HepG2 (cell line): ENCODE measurements around the gene MTFR1L.

Experiments used
- CREB1 ChIP-seq, 2 experiments: fragments of 450-650 bp in 1 of 2; IDR thresholded peaks; 2 replicates each; pipeline ENCODE4 v1.6.1; 2016 to 2017; ENCODE audit warnings: control low read depth in 1 of 2, mild to moderate bottlenecking in 1 of 2, missing compliant biosample characterization in 1 of 2, missing genetic modification characterization in 1 of 2
- ESRRA ChIP-seq: sonication (generic); formaldehyde crosslinking; IDR thresholded peaks from 2 replicates; pipeline ENCODE4 v1.5.1; 2020; ENCODE audit warnings: mild to moderate bottlenecking, low read depth, missing genetic modification reagents
- FOXA1 ChIP-seq, 2 experiments: fragments of 450-650 bp in 1 of 2; sonication (generic) in 1 of 2; formaldehyde crosslinking in 1 of 2; IDR thresholded peaks; 2 replicates each; pipeline versions ENCODE4 v1.4.0 to v1.6.1; 2016 to 2020; ENCODE audit warnings: missing genetic modification reagents in 1 of 2
- HDAC1 ChIP-seq: sonication (generic); formaldehyde crosslinking; IDR thresholded peaks from 2 replicates; pipeline ENCODE4 v1.5.1; 2020; ENCODE audit warnings: mild to moderate bottlenecking, missing genetic modification reagents
- JUN ChIP-seq: sonication (generic); formaldehyde crosslinking; IDR thresholded peaks from 2 replicates; pipeline ENCODE4 v1.4.0; 2020; ENCODE audit warnings: mild to moderate bottlenecking, missing genetic modification reagents
- JUND ChIP-seq: sonication (generic); formaldehyde crosslinking; IDR thresholded peaks from 2 replicates; pipeline ENCODE4 v1.8.0; 2022; ENCODE audit warnings: mild to moderate bottlenecking, missing genetic modification reagents
- SP140L ChIP-seq: sonication (generic); formaldehyde crosslinking; IDR thresholded peaks from 2 replicates; pipeline ENCODE4 v1.4.0; 2020; ENCODE audit warnings: missing genetic modification reagents, borderline replicate concordance
- SSRP1 ChIP-seq: IDR thresholded peaks from 2 replicates; pipeline ENCODE4 v1.6.1; 2016; ENCODE audit warnings: control low read depth
- TARDBP ChIP-seq: sonication (generic); formaldehyde crosslinking; IDR thresholded peaks from 2 replicates; pipeline ENCODE4 v1.8.0; 2022; ENCODE audit warnings: mild to moderate bottlenecking, missing genetic modification reagents
- ZNF280D ChIP-seq: sonication (generic); formaldehyde crosslinking; IDR thresholded peaks from 2 replicates; pipeline ENCODE4 v1.5.1; 2020; ENCODE audit warnings: mild to moderate bottlenecking, missing genetic modification reagents

- TF ChIP-seq JUND (CRISPR knock-in tag) = no peak
- TF ChIP-seq TARDBP (CRISPR knock-in tag) = no peak
- no peak for TF ChIP-seq SP140L (CRISPR knock-in tag)
- TF ChIP-seq FOXA1 (IDR thresholded peaks at IDR 0.05) = no peak
- TF ChIP-seq FOXA1 (CRISPR knock-in tag; IDR thresholded peaks at IDR 0.05) = no peak
- no peak for TF ChIP-seq HDAC1
- no peak for TF ChIP-seq ESRRA
- no peak for TF ChIP-seq ZNF280D (CRISPR knock-in tag)
- TF ChIP-seq SSRP1 (CRISPR knock-in tag) = no peak
- no peak for TF ChIP-seq JUN (CRISPR knock-in tag)
- no peak for TF ChIP-seq CREB1 (IDR thresholded peaks at IDR 0.05)
- no peak for TF ChIP-seq CREB1 (CRISPR knock-in tag; IDR thresholded peaks at IDR 0.05)
These were observed 11.1 kb upstream of the MTFR1L start for GRCh38 chr1:25808481-25809244.
